ENCODE results near the gene ZBTB8B. TPM values are rescaled to one million over a fixed set of nuclear protein-coding genes. Genes with fewer than 3 reads are reported as not detected.
"Not testable (repeated sequence)": the region's sequence is repeated elsewhere in the genome, so short reads cannot be mapped to it uniquely, and the experiment has no call there.

The ZBTB8B gene
- not detected in 2 replicates for total RNA-seq (2014; rRNA removed; shearing (Covaris generic))
- not detected in 2 replicates for polyA plus RNA-seq (2015; cell fraction: cytosol; rRNA removed)
- 0.01 TPM in 1 of 2 replicates, not detected in the other for polyA plus RNA-seq (2015; cell fraction: nucleus; rRNA removed)

GRCh38 chr1:32464716-32465577, at the start of gene ZBTB8B:
TSS of gene ZBTB8B (plus strand) at chr1:32465072. CDS start at chr1:32470625, 5,553 bp downstream.
- peak; percentile 64 for DNase-seq (ENCODE audit: low read depth)

GRCh38 chr1:32421775-32422174, 43.1 kb upstream of the ZBTB8B start:
- DNase-seq (ENCODE audit: low read depth): no peak

GRCh38 chr1:32426489-32427255, 38.2 kb upstream of the ZBTB8B start:
- DNase-seq (ENCODE audit: low read depth): no peak

GRCh38 chr1:32427264-32427963, 37.5 kb upstream of the ZBTB8B start:
- DNase-seq (ENCODE audit: low read depth): no peak

GRCh38 chr1:32431736-32432400, 33.0 kb upstream of the ZBTB8B start:
- no peak for DNase-seq (ENCODE audit: low read depth)

- no peak for DNase-seq (ENCODE audit: low read depth)
These were observed 26.7 kb upstream of the ZBTB8B start for GRCh38 chr1:32438136-32438535.

- DNase-seq (ENCODE audit: low read depth): not testable (repeated sequence)
These were observed 26.1 kb upstream of the ZBTB8B start for GRCh38 chr1:32438777-32439176.

GRCh38 chr1:32441467-32441866, 23.4 kb upstream of the ZBTB8B start:
- not testable (repeated sequence) for DNase-seq (ENCODE audit: low read depth)

- peak; percentile 45 for DNase-seq (ENCODE audit: low read depth)
These were observed 17.2 kb upstream of the ZBTB8B start for GRCh38 chr1:32447469-32448185.

GRCh38 chr1:32448186-32448772, 16.6 kb upstream of the ZBTB8B start:
- peak; percentile 79 for DNase-seq (ENCODE audit: low read depth)

GRCh38 chr1:32448773-32449456, 16.0 kb upstream of the ZBTB8B start:
- DNase-seq (ENCODE audit: low read depth): peak; percentile 38

- DNase-seq (ENCODE audit: low read depth): not testable (repeated sequence)
These were observed 15.4 kb upstream of the ZBTB8B start for GRCh38 chr1:32449457-32449831.

GRCh38 chr1:32454726-32455125, 10.1 kb upstream of the ZBTB8B start:
- peak; percentile 38 for DNase-seq (ENCODE audit: low read depth)

GRCh38 chr1:32455958-32456357, 8.9 kb upstream of the ZBTB8B start:
- no peak for DNase-seq (ENCODE audit: low read depth)

- DNase-seq (ENCODE audit: low read depth): not testable (repeated sequence)
These were observed 6.1 kb upstream of the ZBTB8B start for GRCh38 chr1:32458798-32459197.

- not testable (repeated sequence) for DNase-seq (ENCODE audit: low read depth)
These were observed 1.9 kb upstream of the ZBTB8B start for GRCh38 chr1:32462977-32463376.

GRCh38 chr1:32464191-32464715, 619 bp upstream of the ZBTB8B start:
- DNase-seq (ENCODE audit: low read depth): no peak

GRCh38 chr1:32465578-32465933, 684 bp downstream of the ZBTB8B start:
- DNase-seq (ENCODE audit: low read depth): no peak

GRCh38 chr1:32466761-32467160, 1.9 kb downstream of the ZBTB8B start:
- no peak for DNase-seq (ENCODE audit: low read depth)

All from HT1080 (cell line).